GM12878 (cell line): ENCODE data around the gene LMF2. TPM values are rescaled to one million over a fixed set of nuclear protein-coding genes. Genes with fewer than 3 reads are reported as not detected.

ENCODE experiments used
- ATAC-seq: fragments of 200-7000 bp; cut with Tn5 transposase; 3 replicates; pipeline ENCODE4 v1.9.1; 2020; ENCODE audit warnings: mild to moderate bottlenecking, moderate library complexity
- BruUV-seq: library from RNA; stranded (reverse); fragments of 400-500 nt; replicated peaks from 2 replicates; lab custom pipeline; 2021; lab: Mats Ljungman, UMichigan
- CTCF ChIA-PET: fragments of 300-600 bp; sonication (Branson Sonifier 250); formaldehyde crosslinking; extraction: SDS; loops from one replicate; lab custom pipeline; 2021; ENCODE audit warnings: inconsistent platforms; lab: Yijun Ruan, JAX
- POLR2A ChIA-PET: fragments of 350-600 bp; formaldehyde crosslinking; extraction: SDS; loops from one replicate; lab custom pipeline; 2021; ENCODE audit warnings: inconsistent platforms; lab: Charles Lee
- RAD21 ChIA-PET: fragments of 300-600 bp; sonication (Branson Sonifier 250); formaldehyde crosslinking; loops from one replicate; lab custom pipeline; 2023; ENCODE audit warnings: antibody characterized with exemption; ENCODE audit not compliant: unreplicated experiment; lab: Charles Lee
- SMC1A ChIA-PET: fragments of 300-600 bp; sonication (Branson Sonifier 250); formaldehyde crosslinking; loops from one replicate; lab custom pipeline; 2023; ENCODE audit not compliant: unreplicated experiment, uncharacterized antibody; lab: Charles Lee
- DNase-seq: peaks from one replicate; pipeline ENCODE4 v3.0.0-alpha.2; 2011; ENCODE audit warnings: low read depth, low spot score
- FAIRE-seq: peaks from 3 replicates; lab custom pipeline; 2011; peaks lifted over from hg19 to GRCh38; lab: Jason Lieb, UNC
- H2AFZ ChIP-seq: 2 replicates; pipeline ENCODE4 v1.6.0; 2011; ENCODE audit warnings: low read depth, low read length, control low read depth; ENCODE audit not compliant: control insufficient read depth
- H3K27ac ChIP-seq: 2 replicates; pipeline ENCODE4 v1.5.1; 2011; ENCODE audit warnings: control low read depth; ENCODE audit not compliant: control insufficient read depth, insufficient read depth
- H3K27me3 ChIP-seq, 2 experiments: replicated peaks in 1 of 2; 2 replicates each; pipeline versions ENCODE4 v1.6.0 to v1.6.1; 2011; ENCODE audit warnings: low read length in 1 of 2; ENCODE audit not compliant: control insufficient read depth in 2 of 2, insufficient read depth in 2 of 2
- H3K36me3 ChIP-seq, 2 experiments: 2 replicates each; pipeline ENCODE4 v1.5.1; 2011; ENCODE audit warnings: low read length in 1 of 2; ENCODE audit not compliant: control insufficient read depth in 2 of 2, insufficient read depth in 2 of 2
- H3K4me1 ChIP-seq: 2 replicates; pipeline ENCODE4 v1.6.1; 2011; ENCODE audit warnings: mild to moderate bottlenecking, low read length, moderate library complexity, mixed read lengths; ENCODE audit not compliant: control insufficient read depth, insufficient read depth
- H3K4me2 ChIP-seq: 2 replicates; pipeline ENCODE4 v1.6.0; 2011; ENCODE audit warnings: control low read depth; ENCODE audit not compliant: control insufficient read depth, insufficient read depth
- H3K4me3 ChIP-seq: fragments of 200-600 bp; sonication (generic); 2 replicates; pipeline ENCODE4 v1.5.1; 2016
- H3K79me2 ChIP-seq: 2 replicates; pipeline ENCODE4 v1.6.0; 2011; ENCODE audit warnings: low read length; ENCODE audit not compliant: control insufficient read depth, insufficient read depth
- H3K9ac ChIP-seq: 2 replicates; pipeline ENCODE4 v1.8.0; 2011; ENCODE audit warnings: low read length, control low read depth, mixed read lengths; ENCODE audit not compliant: control insufficient read depth, insufficient read depth
- H3K9me3 ChIP-seq: replicated peaks from 3 replicates; pipeline ENCODE4 v1.5.1; 2011; ENCODE audit warnings: mild to moderate bottlenecking, low read length; ENCODE audit not compliant: control insufficient read depth, insufficient read depth
- H4K20me1 ChIP-seq: 2 replicates; pipeline ENCODE4 v1.6.0; 2011; ENCODE audit not compliant: control insufficient read depth, insufficient read depth
- BCL11A ChIP-seq: IDR thresholded peaks from 2 replicates; pipeline ENCODE4 v1.6.1; 2011; ENCODE audit warnings: low read depth, low read length
- BMI1 ChIP-seq: fragments of 450-650 bp; IDR thresholded peaks from 2 replicates; pipeline ENCODE4 v1.6.1; 2016; ENCODE audit warnings: mild to moderate bottlenecking, moderate library complexity, borderline replicate concordance
- CBX3 ChIP-seq: fragments of 200-600 bp; sonication (generic); IDR thresholded peaks from 2 replicates; pipeline ENCODE4 v1.6.1; 2016; ENCODE audit warnings: low read depth, borderline replicate concordance
- IKZF1 ChIP-seq: fragments of 450-650 bp; conservative IDR thresholded peaks from 2 replicates; pipeline ENCODE4 v1.6.1; 2017; ENCODE audit warnings: antibody characterized with exemption, mild to moderate bottlenecking
- KLF5 ChIP-seq: fragments of 450-650 bp; IDR thresholded peaks from 2 replicates; pipeline ENCODE4 v1.6.1; 2014; ENCODE audit warnings: mild to moderate bottlenecking; ENCODE audit not compliant: partially characterized antibody
- NR2F1 ChIP-seq: fragments of 450-650 bp; conservative IDR thresholded peaks from 2 replicates; pipeline ENCODE4 v1.6.1; 2017; ENCODE audit warnings: mild to moderate bottlenecking
- NRF1 ChIP-seq: conservative IDR thresholded peaks from 2 replicates; pipeline ENCODE4 v1.6.1; 2011; ENCODE audit warnings: mild to moderate bottlenecking, low read depth, low read length, improper control_type of control experiment
- POLR2AphosphoS2 ChIP-seq: IDR thresholded peaks from 2 replicates; pipeline ENCODE4 v1.6.1; 2011; ENCODE audit warnings: low read depth, mild to moderate bottlenecking, low read length, improper control_type of control experiment, moderate library complexity
- SMAD1 ChIP-seq: fragments of 450-650 bp; IDR thresholded peaks from 2 replicates; pipeline ENCODE4 v1.6.1; 2018; ENCODE audit warnings: mild to moderate bottlenecking, low read depth; ENCODE audit not compliant: partially characterized antibody
- SMAD5 ChIP-seq: IDR thresholded peaks from 2 replicates; pipeline ENCODE4 v1.6.1; 2016; ENCODE audit warnings: antibody characterized with exemption, low read depth
- SUPT20H ChIP-seq: IDR thresholded peaks from 2 replicates; pipeline ENCODE4 v1.6.1; 2011; ENCODE audit warnings: low read depth, mild to moderate bottlenecking, low read length, moderate library complexity, borderline replicate concordance; ENCODE audit not compliant: control insufficient read depth
- SUZ12 ChIP-seq: fragments of 200-600 bp; sonication (generic); IDR thresholded peaks from one replicate; pipeline ENCODE4 v1.6.1; 2018; ENCODE audit warnings: antibody characterized with exemption, mild to moderate bottlenecking; ENCODE audit not compliant: unreplicated experiment
- ZNF622 ChIP-seq: fragments of 450-650 bp; IDR thresholded peaks from 2 replicates; pipeline ENCODE4 v1.6.1; 2017; ENCODE audit warnings: mild to moderate bottlenecking, inconsistent platforms
- whole genome bisulfite sequencing: methylation state at CpG from one replicate; pipeline ENCODE4 v1.1.6; 2016; ENCODE audit warnings: low lambda C conversion rate; ENCODE audit not compliant: insufficient replicate concordance, insufficient coverage; ENCODE audit errors: missing lambda C conversion rate; 5-methylcytosine and 5-hydroxymethylcytosine counted together
- in situ Hi-C: fragments of 300-500 bp; cut with MboI; formaldehyde crosslinking; loops from 9 replicates; pipeline ENCODE4 v1.14.3; 2018; ENCODE audit warnings: mixed read lengths
- intact Hi-C: fragments of 100-400 bp; cut with micrococcal nuclease; formaldehyde crosslinking; loops from one replicate; pipeline ENCODE4 v1.14.2; 2022; ENCODE audit not compliant: unreplicated experiment
- polyA plus RNA-seq, 11 experiments: library from polyadenylated mRNA; depleted of rRNA in 4 of 11; unstranded in 6 of 11; stranded (reverse) in 5 of 11; fragments of >200 nt; fragmentation: Nextera tagmentation in 4 of 11; fragmentation: Illumina TruSeq in 1 of 11; extraction: Ambion mirVana in 4 of 11; extraction: Trizol in 1 of 11; gene quantifications; 1 replicate in 1 of 11; 2 replicates in 10 of 11; pipeline versions ENCODE4 v1.2.1 to v1.2.3, GENCODE V29; 2011 to 2016; ENCODE audit warnings: inconsistent platforms in 2 of 11, missing spikeins in 2 of 11, low read depth in 1 of 11
- total RNA-seq, 4 experiments: library from RNA; depleted of rRNA in 3 of 4; stranded (reverse); fragments of >200 nt in 3 of 4; fragmentation: Illumina TruSeq in 1 of 4; extraction: Trizol in 1 of 4; gene quantifications; 2 replicates each; pipeline versions ENCODE4 v1.2.1 to v1.2.3, GENCODE V29; 2013 to 2021
- TF ChIP-seq, protein P1 (sequence below): IDR thresholded peaks from 2 replicates; pipeline ENCODE4 v1.6.1; 2012; ENCODE audit warnings: low read length, inconsistent platforms
- TF ChIP-seq, protein P2 (sequence below): fragments of 450-650 bp; IDR thresholded peaks from 2 replicates; pipeline ENCODE4 v1.6.1; 2017; ENCODE audit warnings: mild to moderate bottlenecking, low read depth, inconsistent platforms; ENCODE audit not compliant: poor library complexity, severe bottlenecking
- TF ChIP-seq, protein P3 (sequence below): fragments of 450-650 bp; IDR thresholded peaks from 2 replicates; pipeline ENCODE4 v1.6.1; 2014; ENCODE audit warnings: mild to moderate bottlenecking

The LMF2 gene
- total and polyA plus RNA-seq, 10 of the 15 experiments (the other 5 are each of a cell fraction or from before 2014, with no cell fraction given) = 0.08 to 57.5 (median 21.2) TPM

DNA sequence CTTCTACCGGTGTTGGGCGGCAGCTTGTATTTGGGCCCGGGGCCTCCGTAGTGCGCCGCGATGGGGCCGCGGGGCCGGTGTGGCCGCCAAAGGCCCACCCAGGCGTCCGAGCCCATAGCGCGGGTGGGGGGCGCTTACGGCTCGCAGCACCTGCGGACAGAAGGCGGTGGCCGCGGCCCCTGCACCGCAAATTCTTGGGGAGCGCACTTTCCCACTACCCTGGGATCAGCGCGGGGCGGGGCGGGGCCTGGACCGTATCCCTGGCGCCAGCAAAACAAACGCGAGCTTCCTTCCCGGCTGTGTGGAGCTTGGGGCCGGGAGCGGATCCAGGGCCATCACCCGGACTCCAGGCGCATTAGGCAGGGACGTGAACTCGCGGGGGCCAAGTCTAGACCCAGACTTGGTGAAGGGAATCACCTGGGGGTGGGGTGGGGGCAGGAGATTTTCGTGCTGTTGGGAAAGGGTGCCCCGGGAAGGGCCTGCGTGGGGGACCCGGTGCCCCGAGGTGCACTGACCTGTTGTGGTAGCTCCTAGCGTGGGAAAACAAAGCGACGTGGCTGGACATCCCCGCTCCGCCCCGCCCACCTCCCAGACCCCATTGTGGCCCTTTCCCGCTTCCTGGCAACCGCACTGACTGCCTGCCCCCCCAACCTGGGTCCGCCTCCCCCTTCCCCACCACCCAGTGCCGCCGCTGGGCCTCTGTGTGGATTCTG is 24.6 kb upstream of the LMF2 start:
- ChIA-PET RAD21 (interaction anchor here (0.5 to 1.8 kb wide), 6 partner anchors 9 to 89 kb away, joined by 3 to 4 read pairs (median 3); partner anchors contain the start of genes LMF2, NCAPH2 and SYCE3), SMC1A (interaction anchor here (1.1 to 2.4 kb wide), 3 partner anchors 10 to 89 kb away, joined by 4 to 18 read pairs (median 5); partner anchors contain the start of gene NCAPH2), POLR2A (interaction anchor here (1.6 to 4.2 kb wide), 5 partner anchors 9 to 226 kb away, joined by 3 to 61 read pairs (median 8); partner anchors contain the start of genes LMF2, NCAPH2 and SYCE3), CTCF (interaction anchor here (1.6 kb wide), 1 partner anchor 89 kb away, joined by 6 read pairs; no protein-coding TSS in a partner anchor)
- peak overlapping the region; percentile 100 for H3K9ac ChIP-seq
- H4K20me1 ChIP-seq = no peaks in the 10 kb centered on the region
- H3K27me3 ChIP-seq = no peaks in the 10 kb centered on the region
- peak overlapping the region; percentile 71 for H3K4me2 ChIP-seq
- no peak for FAIRE-seq
- DNase-seq = no peak
- intact Hi-C loops = no loop called here
- in situ Hi-C loops = loop anchor here (10.0 kb wide), 1 partner anchor 567 kb away; the partner anchor contains the start of gene PIM3
- H3K4me3 ChIP-seq = peak overlapping the region; percentile 78
- peaks cover 44% of the 10 kb centered on the region for H3K4me1 ChIP-seq
- peak overlapping the region; percentile 100 for H3K27ac ChIP-seq
- H3K9me3 ChIP-seq = no peaks in the 10 kb centered on the region
- no peak overlapping the region for H2AFZ ChIP-seq
- BruUV-seq = TSS peak; percentile 29
- H3K79me2 ChIP-seq = peaks cover 54% of the 10 kb centered on the region
- 0% methylated on average over 47 of the region's 56 CpGs for WGBS
- ATAC-seq = peak; percentile 2
- no peaks in the 10 kb centered on the region; a peak in 3 of 4 replicates for H3K36me3 ChIP-seq
- TF ChIP-seq, protein P1, sequence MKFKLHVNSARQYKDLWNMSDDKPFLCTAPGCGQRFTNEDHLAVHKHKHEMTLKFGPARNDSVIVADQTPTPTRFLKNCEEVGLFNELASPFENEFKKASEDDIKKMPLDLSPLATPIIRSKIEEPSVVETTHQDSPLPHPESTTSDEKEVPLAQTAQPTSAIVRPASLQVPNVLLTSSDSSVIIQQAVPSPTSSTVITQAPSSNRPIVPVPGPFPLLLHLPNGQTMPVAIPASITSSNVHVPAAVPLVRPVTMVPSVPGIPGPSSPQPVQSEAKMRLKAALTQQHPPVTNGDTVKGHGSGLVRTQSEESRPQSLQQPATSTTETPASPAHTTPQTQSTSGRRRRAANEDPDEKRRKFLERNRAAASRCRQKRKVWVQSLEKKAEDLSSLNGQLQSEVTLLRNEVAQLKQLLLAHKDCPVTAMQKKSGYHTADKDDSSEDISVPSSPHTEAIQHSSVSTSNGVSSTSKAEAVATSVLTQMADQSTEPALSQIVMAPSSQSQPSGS = no peak
- TF ChIP-seq KLF5 (no peak), IKZF1 (peak; percentile 46), SUPT20H (no peak), NRF1 (no peak), NR2F1 (no peak), BMI1 (no peak), SUZ12 (no peak), CBX3 (no peak), BCL11A (no peak), ZNF622 (no peak), SMAD1 (peak; percentile 56), SMAD5 (no peak), POLR2AphosphoS2 (peak; percentile 16; the same call in 1 of the 2 replicates)
- TF ChIP-seq, protein P2, sequence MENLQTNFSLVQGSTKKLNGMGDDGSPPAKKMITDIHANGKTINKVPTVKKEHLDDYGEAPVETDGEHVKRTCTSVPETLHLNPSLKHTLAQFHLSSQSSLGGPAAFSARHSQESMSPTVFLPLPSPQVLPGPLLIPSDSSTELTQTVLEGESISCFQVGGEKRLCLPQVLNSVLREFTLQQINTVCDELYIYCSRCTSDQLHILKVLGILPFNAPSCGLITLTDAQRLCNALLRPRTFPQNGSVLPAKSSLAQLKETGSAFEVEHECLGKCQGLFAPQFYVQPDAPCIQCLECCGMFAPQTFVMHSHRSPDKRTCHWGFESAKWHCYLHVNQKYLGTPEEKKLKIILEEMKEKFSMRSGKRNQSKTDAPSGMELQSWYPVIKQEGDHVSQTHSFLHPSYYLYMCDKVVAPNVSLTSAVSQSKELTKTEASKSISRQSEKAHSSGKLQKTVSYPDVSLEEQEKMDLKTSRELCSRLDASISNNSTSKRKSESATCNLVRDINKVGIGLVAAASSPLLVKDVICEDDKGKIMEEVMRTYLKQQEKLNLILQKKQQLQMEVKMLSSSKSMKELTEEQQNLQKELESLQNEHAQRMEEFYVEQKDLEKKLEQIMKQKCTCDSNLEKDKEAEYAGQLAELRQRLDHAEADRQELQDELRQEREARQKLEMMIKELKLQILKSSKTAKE = no peak
- TF ChIP-seq, protein P3, sequence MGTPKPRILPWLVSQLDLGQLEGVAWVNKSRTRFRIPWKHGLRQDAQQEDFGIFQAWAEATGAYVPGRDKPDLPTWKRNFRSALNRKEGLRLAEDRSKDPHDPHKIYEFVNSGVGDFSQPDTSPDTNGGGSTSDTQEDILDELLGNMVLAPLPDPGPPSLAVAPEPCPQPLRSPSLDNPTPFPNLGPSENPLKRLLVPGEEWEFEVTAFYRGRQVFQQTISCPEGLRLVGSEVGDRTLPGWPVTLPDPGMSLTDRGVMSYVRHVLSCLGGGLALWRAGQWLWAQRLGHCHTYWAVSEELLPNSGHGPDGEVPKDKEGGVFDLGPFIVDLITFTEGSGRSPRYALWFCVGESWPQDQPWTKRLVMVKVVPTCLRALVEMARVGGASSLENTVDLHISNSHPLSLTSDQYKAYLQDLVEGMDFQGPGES = no peak
